ACHN (cell line): ENCODE results near the gene RMI2.
"Not testable (repeated sequence)": the region's sequence is repeated elsewhere in the genome, so short reads cannot be mapped to it uniquely, and the experiment has no call there.

Source experiments
- DNase-seq: peaks from one replicate; pipeline ENCODE4 v3.0.0-alpha.2; 2015
- in situ Hi-C: cut with HindIII; loops from 2 replicates; pipeline ENCODE4 v1.10.0; 2017; ENCODE audit warnings: low sequenced_read_pairs, low pct_ligation_motif_present, low pct_unique_long_range_greater_than_20kb

The RMI2 gene

GRCh38 chr16:11345040-11345862 lies at the start of gene RMI2:
Gene RMI2 (plus strand): TSS chr16:11345459. CDS start chr16:11345472, 13 bp downstream.
- DNase-seq = peak; percentile 98
- in situ Hi-C loops = no loop called here

- in situ Hi-C loops = no loop called here
Observed at GRCh38 chr16:11295672-11296071, 49.6 kb upstream of the RMI2 start.

GRCh38 chr16:11296351-11296705 lies 48.9 kb upstream of the RMI2 start:
- in situ Hi-C loops = no loop called here
- no peak for DNase-seq

More at GRCh38 chr16:11295672-11296071, 49.6 kb upstream of the RMI2 start:
- DNase-seq = no peak

GRCh38 chr16:11296706-11297491 lies 48.4 kb upstream of the RMI2 start:
- no peak for DNase-seq
- in situ Hi-C loops = no loop called here

GRCh38 chr16:11297492-11298142 lies 47.6 kb upstream of the RMI2 start:
- peak; percentile 87 for DNase-seq
- in situ Hi-C loops = no loop called here

- in situ Hi-C loops = no loop called here
- no peak for DNase-seq
Observed at GRCh38 chr16:11298143-11298900, 46.9 kb upstream of the RMI2 start.

GRCh38 chr16:11298950-11299547 lies 46.2 kb upstream of the RMI2 start:
- in situ Hi-C loops = not testable (repeated sequence)

GRCh38 chr16:11299865-11300559 lies 45.2 kb upstream of the RMI2 start:
- in situ Hi-C loops = no loop called here

More at GRCh38 chr16:11298950-11299547, 46.2 kb upstream of the RMI2 start:
- not testable (repeated sequence) for DNase-seq

GRCh38 chr16:11300560-11300892 lies 44.7 kb upstream of the RMI2 start:
- in situ Hi-C loops = no loop called here
- DNase-seq = no peak

More at GRCh38 chr16:11299865-11300559, 45.2 kb upstream of the RMI2 start:
- no peak for DNase-seq

- in situ Hi-C loops = no loop called here
- no peak for DNase-seq
Observed at GRCh38 chr16:11301645-11302501, 43.4 kb upstream of the RMI2 start.

- DNase-seq = no peak
- in situ Hi-C loops = no loop called here
Observed at GRCh38 chr16:11302977-11303376, 42.3 kb upstream of the RMI2 start.

GRCh38 chr16:11303405-11304138 lies 41.7 kb upstream of the RMI2 start:
- DNase-seq = no peak

GRCh38 chr16:11306381-11306780 lies 38.9 kb upstream of the RMI2 start:
- in situ Hi-C loops = no loop called here
- no peak for DNase-seq

More at GRCh38 chr16:11303405-11304138, 41.7 kb upstream of the RMI2 start:
- in situ Hi-C loops = no loop called here

GRCh38 chr16:11306997-11307638 lies 38.1 kb upstream of the RMI2 start:
- in situ Hi-C loops = no loop called here
- no peak for DNase-seq

- in situ Hi-C loops = no loop called here
- no peak for DNase-seq
Observed at GRCh38 chr16:11307639-11308492, 37.4 kb upstream of the RMI2 start.
